Neuronal stem cell (in vitro differentiated cells): Measurements from ENCODE around the gene PLAC8.

Source experiments
- DNase-seq: peaks from one replicate; pipeline ENCODE4 v3.0.0-alpha.2; 2013; ENCODE audit warnings: low spot score
- H2AFZ ChIP-seq: one replicate; pipeline ENCODE4 v1.6.1; 2013; ENCODE audit warnings: mild to moderate bottlenecking, low read length, inconsistent platforms
- H2AK5ac ChIP-seq: 2 replicates; pipeline ENCODE4 v1.6.1; 2013; ENCODE audit warnings: low read depth, mild to moderate bottlenecking, inconsistent platforms, low read length, moderate library complexity, mixed read lengths
- H2BK120ac ChIP-seq: 2 replicates; pipeline ENCODE4 v1.6.1; 2013; ENCODE audit warnings: low read depth, mild to moderate bottlenecking, inconsistent platforms, low read length, moderate library complexity, mixed read lengths
- H2BK12ac ChIP-seq: one replicate; pipeline ENCODE4 v1.6.1; 2013; ENCODE audit warnings: low read length, inconsistent platforms
- H2BK15ac ChIP-seq: 2 replicates; pipeline ENCODE4 v1.6.1; 2013; ENCODE audit warnings: mild to moderate bottlenecking, low read length, inconsistent platforms, mixed read lengths
- H2BK5ac ChIP-seq: one replicate; pipeline ENCODE4 v1.6.1; 2013; ENCODE audit warnings: inconsistent platforms, mild to moderate bottlenecking, low read length, moderate library complexity
- H3K14ac ChIP-seq: one replicate; pipeline ENCODE4 v1.6.1; 2013; ENCODE audit warnings: low read length, inconsistent platforms
- H3K18ac ChIP-seq: 2 replicates; pipeline ENCODE4 v1.6.1; 2013; ENCODE audit warnings: low read length, inconsistent platforms
- H3K23ac ChIP-seq: 2 replicates; pipeline ENCODE4 v1.6.1; 2013; ENCODE audit warnings: low read depth, mild to moderate bottlenecking, mixed read lengths, low read length, inconsistent platforms; ENCODE audit not compliant: poor library complexity
- H3K27ac ChIP-seq: replicated peaks from 3 replicates; pipeline ENCODE4 v1.5.1; 2013; ENCODE audit warnings: low read length, inconsistent platforms
- H3K27me3 ChIP-seq, 3 experiments: 2 replicates each; pipeline ENCODE4 v1.6.1; 2013; ENCODE audit warnings: low read length in 3 of 3, mild to moderate bottlenecking in 2 of 3, inconsistent platforms in 1 of 3, low read depth in 1 of 3, mixed read lengths in 1 of 3, moderate library complexity in 1 of 3; ENCODE audit not compliant: control insufficient read depth in 3 of 3, insufficient read depth in 3 of 3
- H3K36me3 ChIP-seq, 2 donors: replicated peaks in 1 of 2; 2 replicates each; pipeline ENCODE4 v1.6.1; 2013; ENCODE audit warnings: low read length in 2 of 2; ENCODE audit not compliant: control insufficient read depth in 2 of 2, insufficient read depth in 2 of 2
- H3K4ac ChIP-seq: 2 replicates; pipeline ENCODE4 v1.6.1; 2013; ENCODE audit warnings: inconsistent platforms, mild to moderate bottlenecking, low read length, moderate library complexity
- H3K4me1 ChIP-seq, 2 donors: 1 replicate in 1 of 2; 2 replicates in 1 of 2; pipeline ENCODE4 v1.6.1; 2013; ENCODE audit warnings: low read length in 2 of 2, low read depth in 1 of 2; ENCODE audit not compliant: control insufficient read depth in 2 of 2, insufficient read depth in 1 of 2
- H3K4me2 ChIP-seq: one replicate; pipeline ENCODE4 v1.6.1; 2013; ENCODE audit warnings: mild to moderate bottlenecking, low read length, inconsistent platforms; ENCODE audit not compliant: insufficient read depth, poor library complexity, severe bottlenecking
- H3K4me3 ChIP-seq, 2 donors: 2 replicates each; pipeline ENCODE4 v1.5.1; 2013; ENCODE audit warnings: low read length in 2 of 2, mild to moderate bottlenecking in 2 of 2, inconsistent platforms in 1 of 2, moderate library complexity in 1 of 2
- H3K79me1 ChIP-seq: one replicate; pipeline ENCODE4 v1.6.1; 2013; ENCODE audit warnings: low read depth, mild to moderate bottlenecking, inconsistent platforms, low read length, moderate library complexity
- H3K9ac ChIP-seq: one replicate; pipeline ENCODE4 v1.6.1; 2013; ENCODE audit warnings: mild to moderate bottlenecking, low read depth, low read length, inconsistent platforms; ENCODE audit not compliant: poor library complexity
- H3K9me3 ChIP-seq, 2 donors: replicated peaks in 1 of 2; 2 replicates each; pipeline versions ENCODE3 to v1.6.1; 2013; ENCODE audit warnings: low read length in 2 of 2, mild to moderate bottlenecking in 2 of 2, inconsistent platforms in 1 of 2, low read depth in 1 of 2, mixed read lengths in 1 of 2, moderate library complexity in 1 of 2; ENCODE audit not compliant: control insufficient read depth in 2 of 2, insufficient read depth in 1 of 2
- H4K8ac ChIP-seq: one replicate; pipeline ENCODE4 v1.6.1; 2013; ENCODE audit warnings: low read depth, mild to moderate bottlenecking, inconsistent platforms, low read length, moderate library complexity
- H4K91ac ChIP-seq: one replicate; pipeline ENCODE4 v1.6.1; 2013; ENCODE audit warnings: low read length, low read depth, mild to moderate bottlenecking, inconsistent platforms; ENCODE audit not compliant: poor library complexity
- WGBS, 2 donors: extraction: QIAGEN DNeasy Blood & Tissue Kit; methylation state at CpG; one replicate each; pipeline ENCODE4 v1.1.7; 2013; ENCODE audit warnings: missing lambda C conversion rate in 2 of 2, mixed read lengths in 1 of 2; ENCODE audit not compliant: insufficient read length in 2 of 2, insufficient replicate concordance in 1 of 2; ENCODE audit errors: extremely low coverage in 2 of 2; 5-methylcytosine and 5-hydroxymethylcytosine counted together

Gene PLAC8

DNA sequence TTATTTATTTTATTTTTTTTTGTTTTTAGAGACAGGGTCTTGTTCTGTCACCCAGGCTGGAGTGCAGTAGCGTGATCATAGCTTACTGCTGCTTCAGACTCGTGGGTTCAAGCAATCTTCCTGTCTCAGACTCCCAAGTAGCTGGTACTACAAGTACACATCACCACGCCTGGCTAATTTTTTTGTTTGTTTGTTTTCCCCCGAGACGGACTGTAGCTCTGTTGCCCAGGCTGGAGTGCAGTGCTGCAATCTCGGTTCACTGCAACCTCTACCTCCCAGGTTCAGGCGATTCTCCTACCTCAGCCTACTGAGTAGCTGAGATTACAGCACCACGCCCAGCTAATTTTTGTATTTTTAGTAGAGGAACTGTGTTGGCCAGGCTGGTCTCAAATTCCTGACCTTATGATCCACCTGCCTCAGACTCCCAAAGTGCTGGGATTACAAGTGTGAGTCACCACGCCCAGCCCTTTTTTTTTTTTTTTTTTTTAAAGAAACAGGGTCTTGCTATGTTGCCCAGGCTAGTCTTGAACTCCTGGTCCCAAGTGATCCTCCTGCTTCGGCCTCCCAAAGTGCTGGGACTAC, 47.4 kb downstream of the PLAC8 start:
- H3K23ac ChIP-seq: no peak overlapping the region
- H3K4ac ChIP-seq: no peak overlapping the region
- H3K9me3 ChIP-seq: no peaks in the 10 kb centered on the region
- no peak overlapping the region for H2AK5ac ChIP-seq
- no CpG with 5 or more reads among the region's 10 CpGs for WGBS, 2 donors
- H3K4me1 ChIP-seq: no peaks in the 10 kb centered on the region
- no peak overlapping the region for H2AFZ ChIP-seq
- H3K27ac ChIP-seq: no peak overlapping the region
- H3K79me1 ChIP-seq: no peaks in the 10 kb centered on the region
- no peak overlapping the region for H2BK120ac ChIP-seq
- no peak overlapping the region for H4K91ac ChIP-seq
- no peak overlapping the region for H2BK5ac ChIP-seq
- no peak overlapping the region for H3K18ac ChIP-seq
- no peak overlapping the region for H3K4me3 ChIP-seq
- H3K36me3 ChIP-seq: peaks cover 9 to 87% of the 10 kb centered on the region in 2 donors
- no peaks in the 10 kb centered on the region for H3K27me3 ChIP-seq
- H4K8ac ChIP-seq: no peak overlapping the region
- no peak for DNase-seq
- H3K4me2 ChIP-seq: no peak overlapping the region
- H3K14ac ChIP-seq: no peak overlapping the region
- no peak overlapping the region for H2BK12ac ChIP-seq
- no peak overlapping the region for H2BK15ac ChIP-seq
- no peak overlapping the region for H3K9ac ChIP-seq

DNA sequence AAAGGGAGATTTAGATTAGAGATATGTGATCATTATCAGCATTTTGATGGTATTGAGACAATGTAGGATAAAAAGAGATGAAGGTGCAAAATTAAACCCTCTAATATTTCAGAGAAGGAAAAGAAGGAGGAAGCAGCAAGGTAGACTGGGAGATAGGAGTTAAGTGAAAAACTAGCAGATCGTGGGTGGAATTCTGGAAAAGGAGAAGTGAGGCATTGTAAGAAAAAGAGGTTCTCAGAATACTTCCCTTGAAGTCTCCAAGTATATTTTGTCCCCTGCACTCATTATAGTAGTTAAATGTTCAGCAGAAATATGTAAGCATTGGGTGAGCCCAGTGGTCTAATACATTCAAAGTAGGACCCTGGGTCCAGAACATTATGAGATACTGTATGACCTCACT, 49.3 kb downstream of the PLAC8 start:
- Histone ChIP-seq H4K91ac (no peak overlapping the region), H3K36me3 (peaks cover 11 to 92% of the 10 kb centered on the region in 2 donors), H3K23ac (no peak overlapping the region), H3K27ac (no peak overlapping the region), H4K8ac (no peak overlapping the region), H2BK120ac (no peak overlapping the region), H3K79me1 (no peaks in the 10 kb centered on the region), H3K9me3 (no peaks in the 10 kb centered on the region), H2BK15ac (no peak overlapping the region), H3K4me3 (no peak overlapping the region), H3K4me1 (no peaks in the 10 kb centered on the region), H3K18ac (no peak overlapping the region), H3K14ac (no peak overlapping the region), H3K9ac (no peak overlapping the region), H3K4ac (no peak overlapping the region), H2AFZ (no peak overlapping the region), H2BK12ac (no peak overlapping the region), H3K4me2 (no peak overlapping the region), H3K27me3 (no peaks in the 10 kb centered on the region), H2BK5ac (no peak overlapping the region), H2AK5ac (no peak overlapping the region)
- no CpG with 5 or more reads among the region's 1 CpG for WGBS, 2 donors
- DNase-seq: no peak

DNA sequence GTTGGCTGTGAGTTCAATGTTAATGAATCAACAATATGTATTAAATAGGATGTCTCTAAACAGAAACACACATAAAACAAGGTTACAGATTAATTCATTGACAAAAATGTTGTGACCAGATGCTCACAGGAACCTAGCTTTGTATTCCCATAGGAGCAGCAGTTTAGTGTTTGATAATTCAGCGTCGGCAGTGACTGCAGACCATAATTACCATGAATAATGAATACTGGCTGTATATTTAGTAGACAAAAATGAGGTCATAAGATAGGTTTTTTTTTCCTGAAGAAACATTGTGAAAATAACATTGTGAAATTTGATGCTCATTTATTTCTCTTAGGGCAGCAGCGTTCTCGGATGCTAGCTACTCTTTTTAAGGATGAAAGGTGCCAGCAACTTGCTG, 51.8 kb downstream of the PLAC8 start:
- Histone ChIP-seq H2BK15ac (no peak overlapping the region), H3K27me3 (no peaks in the 10 kb centered on the region), H3K4me3 (no peak overlapping the region), H4K8ac (no peak overlapping the region), H4K91ac (no peak overlapping the region), H3K4ac (no peak overlapping the region), H3K9ac (no peak overlapping the region), H2BK120ac (no peak overlapping the region), H3K23ac (no peak overlapping the region), H3K14ac (no peak overlapping the region), H2AK5ac (no peak overlapping the region), H3K4me2 (no peak overlapping the region), H3K9me3 (no peaks in the 10 kb centered on the region), H3K4me1 (no peaks in the 10 kb centered on the region), H3K18ac (no peak overlapping the region), H2BK12ac (no peak overlapping the region), H2AFZ (no peak overlapping the region), H3K27ac (no peak overlapping the region), H3K36me3 (peaks cover 9 to 92% of the 10 kb centered on the region in 2 donors), H2BK5ac (no peak overlapping the region), H3K79me1 (no peaks in the 10 kb centered on the region)
- no CpG with 5 or more reads among the region's 4 CpGs for WGBS, 2 donors
- DNase-seq: no peak

DNA sequence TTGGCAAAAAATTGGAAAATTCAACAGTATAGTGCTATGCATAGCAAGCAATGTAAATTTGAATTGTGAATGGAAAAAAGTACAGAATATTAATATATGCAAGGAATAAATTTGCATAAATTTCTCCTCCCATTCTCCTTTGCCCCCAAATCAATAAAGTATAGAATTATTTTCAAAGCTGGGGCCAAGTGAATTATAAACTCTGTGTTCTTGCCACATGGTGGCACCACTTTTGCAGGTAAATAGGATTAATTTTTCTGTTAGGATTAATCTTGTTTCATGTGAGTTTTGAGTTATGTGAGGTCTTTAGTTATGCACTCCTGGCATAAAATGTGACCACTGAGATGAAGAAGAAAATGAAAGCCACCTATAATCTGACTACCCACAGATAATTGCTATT, 59.6 kb downstream of the PLAC8 start:
- Histone ChIP-seq H3K36me3 (peaks cover 11 to 78% of the 10 kb centered on the region in 2 donors), H3K27me3 (no peaks in the 10 kb centered on the region), H4K8ac (no peak overlapping the region)

More for the DNA sequence above, 59.6 kb downstream of the PLAC8 start:
- no peak overlapping the region for H2BK5ac ChIP-seq
- no peak overlapping the region for H3K4me2 ChIP-seq
- H3K14ac ChIP-seq: no peak overlapping the region
- peaks cover 2% of the 10 kb centered on the region for H3K79me1 ChIP-seq
- no peak overlapping the region for H2BK12ac ChIP-seq
- no peak for DNase-seq
- no peak overlapping the region for H3K4me3 ChIP-seq
- no peak overlapping the region for H2BK15ac ChIP-seq
- H2AFZ ChIP-seq: no peak overlapping the region
- no peak overlapping the region for H2AK5ac ChIP-seq
- no peak overlapping the region for H3K27ac ChIP-seq
- H2BK120ac ChIP-seq: no peak overlapping the region
- H3K4ac ChIP-seq: no peak overlapping the region
- no peak overlapping the region for H4K91ac ChIP-seq
- H3K23ac ChIP-seq: no peak overlapping the region
- H3K4me1 ChIP-seq: no peaks in the 10 kb centered on the region
- H3K9ac ChIP-seq: no peak overlapping the region
- H3K9me3 ChIP-seq: no peaks in the 10 kb centered on the region
- H3K18ac ChIP-seq: no peak overlapping the region
